Measurements from ENCODE around the gene BANF2.

DNA sequence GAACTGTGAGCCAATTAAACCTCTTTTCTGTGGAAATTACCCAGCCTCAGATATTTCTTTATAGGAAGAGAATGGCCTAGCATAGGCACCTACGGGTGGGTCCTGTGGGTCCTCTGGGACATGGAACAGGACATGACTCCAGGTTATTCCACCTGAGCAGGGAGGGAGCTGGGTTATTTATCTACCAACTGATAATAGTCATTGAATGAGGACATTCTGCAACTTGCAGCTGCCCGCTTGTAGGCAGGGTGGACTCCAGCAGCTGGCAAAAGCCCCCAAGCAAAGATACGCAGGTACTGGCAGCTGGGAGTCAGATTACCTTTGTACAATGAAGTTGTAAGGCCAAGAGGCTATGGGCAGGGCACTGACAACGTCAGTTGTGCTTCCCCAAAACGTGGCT, 1.4 kb upstream of the BANF2 start:
- TF ChIP-seq CTCF (IDR thresholded peaks at IDR 0.05): no peak
- no peak for TF ChIP-seq POLR2A (IDR thresholded peaks at IDR 0.05)

Measured in testis (tissue), 2 donors.